GDM1 (cell line): ENCODE results near the gene MSI2.
"Not testable (repeated sequence)": the region's sequence is repeated elsewhere in the genome, so short reads cannot be mapped to it uniquely, and the experiment has no call there.

Experiments
- DNase-seq: peaks from one replicate; lab custom pipeline; 2025; lab: John Stamatoyannopoulos, UW

MSI2 gene

DNA sequence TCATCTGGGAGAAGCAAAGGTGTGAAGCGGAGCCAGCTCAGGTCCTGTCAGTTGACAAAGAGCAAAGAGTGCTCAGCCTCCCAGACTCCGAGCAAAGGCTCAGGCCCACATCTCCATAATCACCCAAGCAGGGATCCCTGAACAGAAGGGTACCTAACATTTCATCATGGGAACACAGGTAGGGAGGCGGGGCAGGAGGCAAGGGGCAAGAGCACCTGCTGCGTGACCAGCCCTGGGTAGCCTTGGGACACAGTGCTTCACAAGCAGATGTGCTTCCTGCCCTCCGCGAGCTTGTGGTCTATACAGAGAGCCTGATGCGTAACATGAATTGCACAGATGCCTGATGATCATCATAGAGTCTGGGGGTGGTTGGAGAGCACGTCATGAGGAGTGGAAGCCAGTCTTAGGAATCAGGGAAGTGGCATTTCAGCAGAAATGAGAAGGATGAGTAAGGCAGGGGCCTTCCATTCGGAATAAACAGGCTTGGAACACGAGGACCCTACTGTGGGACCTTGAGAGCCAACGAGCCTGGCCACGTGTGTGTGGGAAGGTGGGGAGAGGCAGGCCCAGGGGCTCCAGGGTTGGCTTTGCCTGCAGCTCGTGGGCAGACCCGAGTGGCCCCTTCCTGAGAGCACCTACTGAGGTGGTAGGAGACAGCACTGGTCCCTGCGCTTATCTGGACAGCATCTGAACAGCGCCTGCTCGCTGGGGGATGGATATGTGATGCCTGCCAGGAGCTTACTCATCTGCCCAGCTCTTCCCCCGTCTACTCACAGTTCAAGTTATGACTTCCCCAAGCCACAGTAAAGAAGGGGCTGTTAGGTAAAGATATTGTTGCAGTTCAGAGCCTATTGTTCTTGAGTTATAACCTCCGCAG is 363.0 kb downstream of the MSI2 start:
- DNase-seq: no peak

- no peak for DNase-seq
Observed at GRCh38 chr17:57620576-57620975, 364.3 kb downstream of the MSI2 start.

DNA sequence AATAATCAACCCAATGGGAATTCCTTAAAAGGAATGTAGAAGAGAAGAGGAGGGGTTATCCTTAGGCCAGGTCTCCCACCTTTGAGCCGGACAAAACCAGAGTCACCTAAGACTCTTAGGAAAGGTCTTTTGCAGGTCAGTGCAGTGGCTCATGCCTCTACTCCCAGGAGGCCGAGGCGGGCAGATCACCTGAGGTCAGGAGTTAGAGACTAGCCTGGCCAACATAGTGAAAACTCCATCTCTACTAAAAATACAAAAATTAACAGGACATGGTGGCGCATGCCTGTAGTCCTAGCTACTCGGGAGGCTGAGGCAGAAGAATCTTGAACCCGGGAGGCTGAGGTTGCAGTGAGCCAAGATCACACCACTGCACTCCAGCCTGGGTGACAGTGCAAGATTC is 365.5 kb downstream of the MSI2 start:
- DNase-seq: not testable (repeated sequence)

- DNase-seq: no peak
Observed at GRCh38 chr17:57622306-57622682, 366.0 kb downstream of the MSI2 start.

GRCh38 chr17:57622683-57623433 is 366.5 kb downstream of the MSI2 start:
- DNase-seq: no peak

DNA sequence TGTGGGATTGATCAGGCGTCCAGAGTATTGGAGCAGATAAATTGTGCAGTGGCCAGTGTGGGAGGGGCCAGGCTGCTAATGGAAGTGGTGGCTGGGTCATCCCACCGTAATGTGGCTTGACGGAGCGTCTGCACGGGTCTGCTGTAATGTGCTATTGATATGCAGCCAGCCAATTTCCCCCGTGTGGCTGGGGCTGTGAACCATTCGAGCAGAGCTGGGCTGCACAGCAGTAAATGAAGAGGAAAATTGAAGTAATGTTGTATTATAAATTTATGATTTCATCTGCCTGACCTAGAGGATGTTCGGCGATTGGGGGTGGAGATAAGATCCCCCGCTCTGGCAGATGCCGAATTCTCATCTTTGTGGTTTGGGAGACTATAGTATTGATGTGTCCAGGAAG is 367.3 kb downstream of the MSI2 start:
- no peak for DNase-seq

DNA sequence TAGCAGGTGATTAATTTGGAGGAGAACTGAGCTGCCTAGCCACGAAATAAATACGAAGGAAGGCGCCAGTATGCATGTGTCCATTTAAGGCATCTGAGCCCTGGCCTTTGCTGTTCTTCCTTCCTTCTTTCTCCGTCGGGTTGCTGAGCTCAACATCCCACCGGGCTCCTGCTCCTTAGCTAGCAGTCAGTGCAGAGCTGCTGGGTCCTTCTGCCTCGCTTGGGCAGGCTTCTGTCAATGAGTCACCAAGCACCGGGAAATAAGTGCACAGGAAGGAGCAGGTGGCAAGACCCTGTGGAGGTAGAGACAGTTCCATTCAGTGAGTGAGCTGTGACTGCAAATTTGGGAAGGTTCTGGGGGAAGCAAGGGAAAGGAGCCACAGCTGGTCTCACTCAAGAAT is 368.1 kb downstream of the MSI2 start:
- DNase-seq: no peak

DNA sequence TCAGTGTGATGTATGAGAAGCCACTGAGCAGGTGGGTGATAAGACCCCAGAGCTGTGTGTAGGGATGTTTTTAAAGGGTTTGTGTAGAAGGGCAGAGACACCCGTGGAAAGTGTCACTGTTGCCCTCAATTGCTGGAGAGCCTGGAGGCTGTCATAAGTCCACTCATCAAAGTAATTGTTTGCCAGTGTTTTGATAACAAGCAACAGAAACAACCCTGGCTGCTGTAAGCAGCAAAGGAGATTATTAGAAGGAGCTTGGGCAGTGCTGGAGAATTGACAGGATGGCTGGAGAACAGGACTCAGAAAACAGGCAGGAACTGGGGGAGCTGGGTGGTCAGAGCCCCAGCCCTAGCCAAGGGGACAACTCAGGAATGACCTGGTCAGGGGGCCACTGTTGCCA is 369.2 kb downstream of the MSI2 start:
- no peak for DNase-seq

GRCh38 chr17:57625957-57626356 is 369.6 kb downstream of the MSI2 start:
- no peak for DNase-seq

DNA sequence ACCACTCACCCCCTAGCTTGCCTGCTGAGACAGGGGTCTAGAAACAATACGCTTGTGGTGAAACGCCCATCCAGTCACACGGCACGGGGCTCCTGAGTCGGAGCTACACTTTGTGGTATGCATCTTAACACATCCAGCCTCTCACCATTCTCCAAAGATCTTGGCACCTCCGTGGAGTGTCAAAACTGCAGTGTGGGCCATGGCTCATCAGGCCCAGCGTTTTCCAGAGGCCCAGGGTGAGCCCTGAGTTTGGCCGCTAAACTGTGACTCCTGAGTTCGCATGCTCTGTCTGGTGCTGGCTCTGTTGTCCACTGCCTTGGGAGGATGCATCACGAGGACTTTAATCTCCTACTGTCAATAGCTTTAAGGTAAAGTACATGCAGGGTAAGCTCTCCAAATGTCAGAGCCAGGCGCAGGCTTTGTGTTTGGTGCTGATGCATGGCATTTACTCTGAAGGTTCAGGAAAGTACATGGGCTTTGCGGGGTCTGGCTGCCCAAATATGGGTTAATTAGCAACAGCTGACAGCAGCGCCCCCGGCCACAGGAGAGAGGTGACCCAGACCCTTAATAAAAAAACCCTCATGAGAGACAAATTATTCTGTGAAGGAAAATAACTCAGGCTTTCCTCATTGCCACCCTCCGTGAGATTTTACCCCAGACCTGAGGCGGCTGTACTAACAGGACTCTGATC is 370.3 kb downstream of the MSI2 start:
- no peak for DNase-seq

DNA sequence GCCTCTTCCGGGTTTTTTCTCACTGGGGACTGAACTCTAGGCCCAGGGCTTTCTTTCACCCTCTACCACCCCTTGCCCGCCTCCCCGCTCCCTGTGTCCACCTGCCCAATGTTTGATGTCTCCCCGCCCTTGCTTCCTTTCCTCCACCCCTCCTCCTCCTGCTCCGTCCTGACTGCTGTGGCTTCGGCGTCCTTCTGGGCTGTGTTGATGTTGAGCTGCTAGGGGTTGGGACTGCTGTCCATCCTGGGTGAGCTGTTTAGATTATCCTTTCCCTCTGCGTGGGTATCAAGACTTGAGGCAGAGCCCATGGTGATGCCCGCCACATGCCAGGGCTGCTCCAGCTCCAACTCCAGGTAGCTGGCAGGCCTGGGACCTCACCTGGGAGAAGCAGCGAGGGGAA is 371.3 kb downstream of the MSI2 start:
- DNase-seq: no peak

- DNase-seq: no peak
Observed at GRCh38 chr17:57628421-57628820, 372.1 kb downstream of the MSI2 start.

- no peak for DNase-seq
Observed at GRCh38 chr17:57629470-57629869, 373.1 kb downstream of the MSI2 start.

- no peak for DNase-seq
Observed at GRCh38 chr17:57629886-57630285, 373.6 kb downstream of the MSI2 start.

GRCh38 chr17:57630736-57631135 is 374.4 kb downstream of the MSI2 start:
- DNase-seq: no peak

DNA sequence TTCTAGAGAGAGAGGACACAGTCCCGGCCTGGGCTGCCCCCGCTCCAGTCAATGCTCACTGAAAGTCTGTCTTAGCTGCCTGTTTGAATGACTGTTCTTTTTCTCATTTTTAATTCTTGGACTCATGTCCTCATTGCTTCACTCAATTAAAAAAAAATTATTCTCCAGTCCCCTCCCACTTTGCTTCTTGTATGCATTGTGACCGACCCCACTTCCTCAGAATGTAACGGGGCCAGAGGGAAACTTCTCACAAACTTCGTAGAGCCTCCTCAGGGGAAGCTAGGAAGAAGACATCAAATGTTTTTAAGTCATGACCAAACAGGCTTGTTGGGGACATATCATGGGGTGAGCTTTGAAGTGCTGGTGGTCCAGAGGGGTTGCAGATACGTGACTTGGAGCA is 375.5 kb downstream of the MSI2 start:
- no peak for DNase-seq

DNA sequence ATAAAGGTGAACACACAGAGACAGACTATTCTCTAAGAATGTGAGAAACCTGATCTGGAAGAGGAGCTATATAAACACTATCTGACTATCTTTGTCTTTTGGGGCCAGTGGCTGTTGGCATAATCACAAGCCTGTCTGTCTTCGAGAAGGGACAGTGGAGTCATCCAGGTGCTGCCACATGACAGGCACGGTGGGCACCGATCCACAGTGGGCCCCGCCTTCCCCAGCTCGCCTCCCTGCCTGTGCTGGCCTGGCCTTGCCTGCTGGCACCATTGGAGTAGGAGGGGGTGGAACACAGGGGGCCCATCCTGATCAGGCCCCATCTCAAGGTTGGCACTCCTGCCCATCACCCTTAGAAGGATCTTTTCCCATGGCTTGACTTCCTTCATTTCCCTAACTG is 376.0 kb downstream of the MSI2 start:
- DNase-seq: no peak

- no peak for DNase-seq
Observed at GRCh38 chr17:57633236-57633635, 376.9 kb downstream of the MSI2 start.

DNA sequence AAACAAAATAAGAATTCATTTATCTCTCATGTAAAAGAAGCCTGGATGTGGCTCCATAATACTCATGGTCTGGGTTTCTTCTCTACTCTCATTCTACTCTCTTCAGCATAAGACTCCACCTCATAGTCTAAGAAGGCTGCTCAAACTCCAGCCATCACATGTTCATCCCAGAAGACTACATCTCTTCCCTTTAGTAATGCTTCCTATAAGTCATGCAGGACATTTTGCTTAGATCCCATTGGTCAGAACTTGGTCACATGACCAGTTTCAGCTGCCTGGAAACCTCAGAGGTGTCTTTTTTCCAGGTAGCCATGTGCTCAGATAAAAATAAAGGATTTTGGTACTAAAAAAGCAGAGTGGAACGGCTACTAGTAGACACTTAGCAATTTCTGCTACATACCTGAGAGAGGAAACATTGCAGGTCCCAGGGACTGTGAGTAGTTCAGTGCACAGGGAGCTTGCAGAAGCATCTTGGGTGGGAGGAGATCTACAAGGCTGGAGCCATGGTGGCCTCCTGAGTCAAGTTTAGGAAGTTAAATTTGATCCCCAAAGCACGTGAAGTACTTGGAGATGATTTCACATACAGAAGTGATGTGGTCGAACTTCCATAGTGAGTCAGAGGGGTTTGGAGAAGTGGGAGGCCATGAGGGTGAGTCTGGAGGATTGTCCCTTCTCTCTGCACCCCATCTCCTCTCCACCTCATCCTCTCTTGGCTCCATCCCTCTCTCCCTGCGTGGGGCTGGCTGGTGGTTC is 378.6 kb downstream of the MSI2 start:
- DNase-seq: no peak

DNA sequence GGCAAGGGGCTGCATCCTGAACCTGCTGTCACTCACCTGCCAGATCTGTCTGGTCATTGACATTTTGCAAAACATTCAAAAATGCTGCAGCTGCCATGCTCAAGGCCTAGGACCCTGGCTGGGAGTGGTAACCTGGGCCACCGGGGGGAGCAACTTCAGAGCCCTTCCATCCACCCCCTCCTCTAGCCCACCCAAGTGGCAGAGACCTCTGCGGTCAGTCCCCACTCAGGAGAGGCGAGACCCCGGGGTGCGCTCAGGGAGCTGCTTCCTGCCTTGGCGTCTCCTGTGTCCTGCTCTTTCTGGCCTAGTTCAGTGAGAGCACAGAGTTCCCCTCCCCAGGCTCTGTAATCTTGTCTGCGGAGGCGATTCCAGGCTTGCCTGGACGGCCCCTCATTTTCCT is 380.0 kb downstream of the MSI2 start:
- DNase-seq: no peak

DNA sequence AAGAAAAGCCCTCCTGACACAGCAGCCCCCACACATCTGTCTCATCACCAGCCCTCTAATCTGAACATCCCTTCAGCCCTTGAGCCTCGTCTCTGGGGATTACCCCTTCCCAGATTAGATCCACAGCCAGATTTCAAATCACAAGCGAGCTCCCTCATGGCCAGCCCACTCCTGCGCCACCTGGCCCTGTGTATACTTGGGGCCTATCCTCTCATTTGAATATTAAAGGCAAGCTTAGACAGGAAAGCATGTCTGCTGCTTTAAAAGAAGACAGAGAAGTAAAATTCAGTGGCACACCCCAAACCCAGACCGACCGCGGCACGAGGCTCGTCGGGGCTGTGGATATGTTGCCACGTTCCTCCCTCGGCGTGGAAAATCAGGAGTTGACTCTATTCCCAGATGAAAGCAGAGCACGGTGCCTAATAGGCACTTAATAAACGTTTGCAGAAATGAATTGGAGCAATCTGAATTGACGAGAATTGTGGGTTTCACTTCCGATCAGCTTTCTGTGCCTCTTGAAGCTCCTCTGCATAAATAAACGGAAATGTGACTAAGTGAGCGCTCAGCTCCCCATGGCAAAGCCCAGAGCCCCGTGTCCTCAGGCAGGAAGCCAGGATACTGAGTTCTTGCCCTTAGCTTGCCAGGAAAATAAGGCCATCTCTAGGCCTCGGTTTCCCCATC is 380.8 kb downstream of the MSI2 start:
- no peak for DNase-seq

DNA sequence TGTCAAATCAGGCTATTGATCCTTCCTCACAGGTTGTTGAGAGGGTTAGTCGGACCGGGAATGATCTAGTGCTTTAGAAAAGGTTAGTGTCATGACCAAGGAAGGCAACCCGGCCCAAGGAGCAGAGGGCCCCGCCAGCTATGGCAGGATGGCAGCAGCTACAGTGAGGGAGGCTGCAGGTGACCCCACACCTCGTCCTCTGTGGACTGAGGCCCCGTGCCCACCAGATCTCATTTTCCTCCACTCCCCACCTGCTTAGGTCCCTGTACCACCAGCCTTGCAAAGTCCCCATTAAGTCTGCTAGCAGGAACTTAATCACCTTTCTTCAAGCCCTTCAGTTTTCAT is 381.3 kb downstream of the MSI2 start:
- no peak for DNase-seq
